ENCODE measurements around the gene DXO. TPM values are rescaled to one million over a fixed set of nuclear protein-coding genes. Genes with fewer than 3 reads are reported as not detected.

The DXO gene
- total and polyA plus RNA-seq, 2 of the 13 experiments (the other 11 are each of a cell fraction or from before 2014, with no cell fraction given) = 18.6 to 26.2 TPM

- TF ChIP-seq AKNA (CRISPR knock-in tag; IDR thresholded peaks at IDR 0.05; ENCODE audit: borderline replicate concordance) (no peak), GMEB2 (CRISPR knock-in tag; IDR thresholded peaks at IDR 0.05; ENCODE audit: low read depth) (no peak), ZKSCAN1 (IDR thresholded peaks at IDR 0.05; ENCODE audit: low read length) (no peak), PITX1 (CRISPR knock-in tag; IDR thresholded peaks at IDR 0.05) (no peak), MYC (CRISPR knock-in tag; IDR thresholded peaks at IDR 0.05; ENCODE audit: borderline replicate concordance) (no peak), TEAD3 (CRISPR knock-in tag; optimal IDR thresholded peaks at IDR 0.05; ENCODE audit: borderline replicate concordance) (peak; percentile 7), CHD2 (IDR thresholded peaks at IDR 0.05; ENCODE audit: low read depth, low read length) (no peak), ELK4 (CRISPR knock-in tag; IDR thresholded peaks at IDR 0.05; ENCODE audit: borderline replicate concordance) (no peak), BATF2 (CRISPR knock-in tag; IDR thresholded peaks at IDR 0.05) (no peak), ZNF556 (CRISPR knock-in tag; IDR thresholded peaks at IDR 0.05; ENCODE audit: borderline replicate concordance) (no peak), MED1 (CRISPR knock-in tag; IDR thresholded peaks at IDR 0.05) (0 out of 2 replicates have a peak, but pooled peaks have one; percentile 32), KLF9 (CRISPR knock-in tag; IDR thresholded peaks at IDR 0.05; ENCODE audit: low read depth) (no peak), PAWR (CRISPR knock-in tag; IDR thresholded peaks at IDR 0.05; ENCODE audit: borderline replicate concordance) (no peak), ATF2 (CRISPR knock-in tag; IDR thresholded peaks at IDR 0.05) (no peak), ZNF569 (CRISPR knock-in tag; IDR thresholded peaks at IDR 0.05; ENCODE audit: borderline replicate concordance) (no peak), BCL6 (CRISPR knock-in tag; IDR thresholded peaks at IDR 0.05) (no peak), ZNF746 (CRISPR knock-in tag; IDR thresholded peaks at IDR 0.05) (no peak), MYNN (CRISPR knock-in tag; IDR thresholded peaks at IDR 0.05; ENCODE audit: low read depth) (no peak), MXI1 (IDR thresholded peaks at IDR 0.05; ENCODE audit: borderline replicate concordance, low read depth, low read length) (no peak), RORA (CRISPR knock-in tag; IDR thresholded peaks at IDR 0.05) (no peak), SATB2 (CRISPR knock-in tag; IDR thresholded peaks at IDR 0.05) (no peak)
Measured at GRCh38 chr6:31922942-31923341, 49.0 kb downstream of the DXO start (continued).

All from HepG2 (cell line).